NCI-H128 (cell line): ENCODE results near the gene ADGRD1.
"Not testable (repeated sequence)": the region's sequence is repeated elsewhere in the genome, so short reads cannot be mapped to it uniquely, and the experiment has no call there.

ENCODE experiments used
- DNase-seq: peaks from one replicate; lab custom pipeline; 2025; ENCODE audit not compliant: unreplicated experiment; lab: John Stamatoyannopoulos, UW

ADGRD1 gene

DNA sequence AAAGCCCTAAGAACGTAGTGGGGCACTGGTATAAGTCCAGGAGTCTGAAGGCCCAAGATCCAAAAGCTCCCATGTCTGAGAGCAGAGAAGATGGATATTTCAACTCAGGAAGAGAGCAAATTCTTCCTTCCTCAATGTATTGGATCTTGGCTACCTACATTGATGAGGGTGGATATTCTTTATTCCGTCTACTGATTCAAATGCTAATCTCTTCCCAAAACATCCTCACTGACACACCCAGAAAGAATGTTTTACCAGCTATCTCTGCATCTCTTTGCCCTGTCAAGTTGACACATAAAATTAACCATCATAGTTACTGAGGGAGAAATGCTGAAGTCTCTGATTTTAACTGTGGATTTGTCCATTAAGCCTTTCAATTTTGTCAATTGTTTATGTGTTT is 16.6 kb upstream of the ADGRD1 start:
- DNase-seq: no peak

- not testable (repeated sequence) for DNase-seq
These were observed 16.2 kb upstream of the ADGRD1 start for GRCh38 chr12:130937546-130937945.

DNA sequence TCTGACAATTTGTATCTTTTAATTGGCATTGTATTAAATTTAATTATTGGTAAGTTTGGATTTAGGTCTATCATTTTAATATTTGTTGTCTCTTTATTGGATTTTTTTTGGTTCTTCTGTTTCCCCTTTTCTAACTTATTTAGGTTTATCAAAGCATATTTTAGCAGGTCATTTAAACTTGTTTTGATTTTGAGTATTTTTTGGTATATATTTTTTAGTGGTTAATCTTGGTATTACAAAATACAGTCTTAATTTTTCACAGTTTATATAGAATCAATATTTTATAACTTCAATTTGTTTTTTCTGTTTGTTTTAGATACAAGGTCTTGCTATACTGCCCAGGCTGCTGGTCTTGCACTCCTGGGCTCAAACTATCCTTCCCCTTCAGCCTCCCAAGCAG is 15.5 kb upstream of the ADGRD1 start:
- DNase-seq: no peak

GRCh38 chr12:130944878-130945277 is 8.8 kb upstream of the ADGRD1 start:
- no peak for DNase-seq

GRCh38 chr12:130945786-130946492 is 7.8 kb upstream of the ADGRD1 start:
- DNase-seq: no peak

- DNase-seq: no peak
These were observed 6.6 kb upstream of the ADGRD1 start for GRCh38 chr12:130947028-130947613.

- DNase-seq: no peak
These were observed 5.6 kb upstream of the ADGRD1 start for GRCh38 chr12:130948136-130948535.

GRCh38 chr12:130948751-130949150 is 5.0 kb upstream of the ADGRD1 start:
- no peak for DNase-seq

- DNase-seq: no peak
These were observed 3.9 kb upstream of the ADGRD1 start for GRCh38 chr12:130949806-130950205.

GRCh38 chr12:130951636-130952035 is 2.1 kb upstream of the ADGRD1 start:
- no peak for DNase-seq

DNA sequence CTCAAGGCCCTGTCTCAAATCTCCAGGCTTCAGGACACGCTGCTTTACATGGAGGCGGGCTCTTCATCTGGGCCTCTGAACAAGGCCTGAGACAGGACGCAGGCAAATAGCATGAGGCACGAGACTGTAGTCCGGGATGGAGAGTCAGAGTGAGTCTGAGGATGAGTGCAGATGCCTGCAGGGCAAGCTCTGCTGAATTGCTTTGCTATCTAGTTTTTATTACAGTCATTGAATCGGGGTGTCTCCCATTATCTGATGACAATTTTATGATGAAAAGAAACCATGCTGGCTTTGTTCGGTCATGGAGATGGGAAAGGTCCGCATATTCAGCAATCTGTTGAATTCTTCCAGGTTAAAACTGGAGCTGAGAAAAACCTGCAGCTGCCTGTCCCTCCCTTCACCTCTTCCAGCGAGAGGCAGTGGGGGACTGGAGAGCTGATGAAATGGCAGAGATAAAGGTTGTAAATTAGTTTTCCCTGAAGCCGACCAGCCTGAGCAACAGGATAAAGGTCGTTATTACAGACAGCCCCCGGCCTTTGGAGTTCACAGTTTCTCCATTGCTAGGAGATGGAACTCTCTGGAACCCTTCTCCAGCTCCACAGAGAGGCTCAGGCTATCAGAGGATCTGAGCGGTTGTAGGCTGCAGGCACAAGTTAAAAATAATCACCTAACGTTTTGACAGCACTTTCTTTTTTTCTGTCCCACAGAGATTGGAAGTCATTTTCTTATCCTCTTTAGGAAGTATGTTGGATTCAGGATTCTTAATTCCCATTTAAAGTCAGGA is 1.3 kb upstream of the ADGRD1 start:
- no peak for DNase-seq

GRCh38 chr12:130954544-130954831 is 781 bp downstream of the ADGRD1 start:
- DNase-seq: no peak

- no peak for DNase-seq
These were observed 1.6 kb downstream of the ADGRD1 start for GRCh38 chr12:130955238-130955816.

DNA sequence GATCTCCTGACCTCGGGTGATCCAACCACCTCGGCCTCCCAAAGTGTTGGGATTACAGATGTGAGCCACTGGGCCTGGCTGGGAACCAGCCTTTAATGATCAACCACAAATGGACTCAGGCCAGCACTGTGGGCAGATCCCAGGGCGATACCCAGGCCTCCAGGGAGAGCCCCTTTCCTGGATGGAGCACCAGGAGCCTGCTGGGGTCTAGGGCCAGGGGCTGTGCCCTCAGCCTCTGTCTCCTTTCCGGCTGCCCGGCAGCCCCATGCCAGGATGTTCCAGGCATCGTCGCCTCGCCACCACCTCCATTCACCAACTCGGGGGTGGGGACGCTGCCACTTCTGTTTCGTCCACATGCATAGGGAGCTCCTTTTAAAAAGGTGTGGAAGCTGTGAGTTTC is 2.3 kb downstream of the ADGRD1 start:
- no peak for DNase-seq

DNA sequence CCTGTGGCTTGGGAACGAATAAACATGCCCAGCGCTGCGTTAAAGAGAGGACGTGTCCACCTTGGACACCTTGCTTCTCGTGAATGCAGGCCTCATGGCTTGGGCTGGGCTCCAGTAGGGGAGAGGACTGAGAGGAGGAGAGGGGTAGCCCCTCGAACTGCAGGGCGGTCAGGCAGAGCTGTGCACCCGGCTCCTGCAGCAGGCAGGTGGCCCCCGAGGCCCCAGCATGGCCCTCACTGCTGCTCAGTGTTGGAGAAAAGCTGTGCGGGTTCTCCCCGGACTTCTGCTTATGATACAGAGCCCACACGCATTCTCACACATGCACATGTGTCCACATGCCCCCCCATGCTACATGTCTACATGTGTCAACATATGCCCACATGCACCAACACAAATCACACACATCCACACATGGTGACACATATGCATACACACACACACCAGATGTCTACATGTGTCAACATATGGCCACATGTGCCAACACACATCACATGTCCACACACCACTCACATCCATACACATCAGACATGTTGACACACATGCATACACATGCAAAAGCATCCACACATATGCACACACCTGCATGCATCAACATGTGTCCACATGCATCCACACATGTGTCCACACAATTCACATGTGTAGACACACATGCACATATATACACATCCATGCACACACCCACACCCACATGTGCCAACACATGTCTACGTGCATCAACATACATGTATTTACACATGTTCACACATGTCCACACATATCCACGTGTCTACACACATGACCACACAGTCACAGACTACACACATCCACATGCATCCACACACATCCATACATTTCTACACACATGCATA is 3.0 kb downstream of the ADGRD1 start:
- DNase-seq: no peak

DNA sequence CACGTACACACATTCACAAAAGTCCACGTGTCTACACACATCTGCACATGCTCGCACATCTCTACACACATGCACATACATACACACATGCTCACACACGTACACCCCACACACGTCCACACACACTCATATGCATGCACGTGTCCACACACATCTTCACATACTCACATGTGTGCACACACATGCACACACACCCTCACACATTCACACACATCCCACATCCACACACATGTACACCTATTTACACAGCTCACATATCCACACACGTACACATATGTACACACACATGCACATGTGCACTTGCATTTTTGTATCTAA is 3.6 kb downstream of the ADGRD1 start:
- DNase-seq: no peak

- no peak for DNase-seq
These were observed 4.9 kb downstream of the ADGRD1 start for GRCh38 chr12:130958557-130959140.

DNA sequence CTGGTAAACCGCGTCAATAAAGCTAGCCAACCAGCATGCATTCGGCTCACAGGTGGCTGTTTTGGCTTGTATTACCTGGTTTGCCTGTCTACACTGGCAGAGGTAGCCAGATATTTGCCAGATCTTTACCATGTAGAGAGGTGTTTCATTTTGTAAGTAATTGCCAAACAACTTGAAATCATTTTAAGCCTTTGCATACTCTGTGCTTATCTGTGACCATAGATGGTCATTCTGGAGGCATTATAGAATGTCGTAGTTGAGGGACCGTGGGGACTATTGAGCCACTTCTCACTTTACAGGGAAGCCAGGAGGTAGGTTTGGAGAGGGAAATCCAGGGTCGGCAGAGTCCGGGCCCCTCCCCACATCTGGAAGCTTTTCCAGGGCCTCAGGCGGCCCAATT is 5.9 kb downstream of the ADGRD1 start:
- no peak for DNase-seq

- no peak for DNase-seq
These were observed 6.4 kb downstream of the ADGRD1 start for GRCh38 chr12:130960058-130960457.

GRCh38 chr12:130960787-130961186 is 7.1 kb downstream of the ADGRD1 start:
- DNase-seq: no peak

GRCh38 chr12:130961921-130962451 is 8.3 kb downstream of the ADGRD1 start:
- DNase-seq: no peak
